HG02885 (cell line): ENCODE data around the gene STK32C.

Source experiments
- ATAC-seq: cut with Tn5 transposase; IDR thresholded peaks from one replicate; pipeline ENCODE4 v1.9.1; 2021; ENCODE audit warnings: mild to moderate bottlenecking; ENCODE audit not compliant: unreplicated experiment, poor library complexity

Gene STK32C

DNA sequence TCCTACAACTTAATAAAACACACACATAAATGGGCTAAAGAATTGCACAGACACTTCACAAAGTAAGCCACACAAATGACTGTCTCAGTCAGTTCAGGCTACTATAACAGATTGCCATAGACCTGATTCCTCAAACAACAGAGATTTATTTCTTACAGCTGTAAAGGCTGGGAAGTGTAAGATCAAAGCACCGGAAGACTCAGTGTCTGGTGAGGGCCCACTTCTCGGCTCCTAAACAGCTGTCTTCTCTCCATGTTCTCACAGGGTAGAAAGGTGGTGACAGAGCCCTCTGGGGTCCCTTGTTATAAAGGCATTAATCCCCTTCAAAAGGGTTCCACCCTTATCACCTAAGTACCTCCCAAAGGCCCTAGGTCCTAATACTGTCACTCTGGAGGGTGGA, 18.3 kb downstream of the STK32C start:
- ATAC-seq: no peak

DNA sequence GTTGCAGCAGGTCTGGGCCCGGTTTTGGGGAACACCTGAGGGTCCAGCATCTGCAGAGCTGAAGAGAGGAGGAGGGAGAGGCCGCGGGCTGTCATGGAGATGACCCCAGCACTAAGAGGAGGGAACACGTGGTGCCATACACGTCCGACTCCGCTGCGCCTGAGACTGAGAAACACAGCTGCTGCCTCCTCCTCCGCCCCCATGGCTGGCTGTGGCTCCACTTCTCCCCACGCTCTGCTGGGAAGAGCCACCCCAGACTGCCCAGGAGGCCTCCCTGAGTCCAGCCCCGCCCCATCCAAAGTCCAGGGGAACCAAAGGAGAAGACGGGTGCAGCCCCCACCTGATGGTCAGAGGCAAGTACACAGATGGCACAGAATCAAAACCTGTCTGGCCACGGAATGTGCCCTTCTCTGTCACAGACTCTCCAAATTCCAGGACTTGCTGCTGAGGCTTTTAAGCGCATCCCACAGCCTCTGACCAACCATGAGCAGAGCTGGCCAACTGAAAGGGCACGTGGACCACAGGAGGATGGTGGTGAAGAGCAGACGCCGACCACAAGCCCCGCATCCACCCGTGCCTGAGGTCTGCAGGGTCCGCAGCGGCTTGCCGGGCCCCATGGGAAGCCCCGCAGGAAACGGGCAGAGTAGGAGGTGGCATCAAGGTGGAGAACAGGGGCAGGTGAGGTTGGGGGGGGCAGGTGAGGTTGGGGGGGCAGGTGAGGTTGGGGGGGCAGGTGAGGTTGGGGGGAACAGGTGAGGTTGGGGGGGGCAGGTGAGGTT, 24.0 kb downstream of the STK32C start:
- ATAC-seq: no peak

DNA sequence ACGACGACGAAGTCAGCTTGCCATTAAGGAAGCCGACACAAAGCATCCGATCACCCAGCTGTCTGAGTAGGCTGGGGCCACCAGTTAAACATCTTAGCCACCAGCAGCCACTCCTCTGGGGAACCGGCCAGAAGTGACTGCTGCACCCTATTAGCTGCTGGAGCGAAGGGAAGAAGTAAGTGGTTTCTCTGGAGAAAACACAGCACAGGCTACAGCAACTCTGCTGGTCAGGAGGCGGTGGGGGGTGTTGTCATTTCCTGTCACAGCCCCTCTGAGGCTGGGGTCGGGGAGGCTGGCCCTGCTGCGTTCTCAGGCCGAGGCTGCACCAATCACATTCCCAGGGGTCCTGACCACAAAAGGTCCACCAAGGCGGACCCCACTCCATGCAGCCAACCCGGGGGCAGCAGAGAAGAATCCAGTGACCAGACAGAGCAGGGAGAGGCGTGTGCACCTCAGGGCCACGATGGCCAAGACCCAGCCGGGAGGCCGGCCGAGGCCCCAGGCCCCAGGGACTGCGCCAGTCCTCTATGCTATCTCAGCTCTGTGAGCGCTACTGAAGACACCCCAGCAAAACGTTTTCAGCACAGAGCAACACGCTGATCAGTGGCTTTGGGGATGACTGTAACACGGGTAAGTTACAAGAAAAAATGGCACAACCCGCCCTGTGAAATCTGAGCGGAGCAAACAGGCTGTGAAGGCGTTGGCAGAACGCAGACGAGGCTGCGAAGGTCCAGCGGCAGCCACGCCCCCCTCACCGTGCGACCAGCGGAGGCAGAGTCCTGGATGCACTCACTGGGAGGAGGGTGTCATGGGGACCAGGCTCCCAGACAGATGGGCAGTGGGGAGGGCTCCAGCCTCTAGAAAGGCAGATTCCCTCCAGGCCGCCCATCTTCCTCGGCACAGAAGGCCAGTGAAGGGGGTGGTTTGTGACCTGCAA, 24.8 kb downstream of the STK32C start:
- no peak for ATAC-seq

DNA sequence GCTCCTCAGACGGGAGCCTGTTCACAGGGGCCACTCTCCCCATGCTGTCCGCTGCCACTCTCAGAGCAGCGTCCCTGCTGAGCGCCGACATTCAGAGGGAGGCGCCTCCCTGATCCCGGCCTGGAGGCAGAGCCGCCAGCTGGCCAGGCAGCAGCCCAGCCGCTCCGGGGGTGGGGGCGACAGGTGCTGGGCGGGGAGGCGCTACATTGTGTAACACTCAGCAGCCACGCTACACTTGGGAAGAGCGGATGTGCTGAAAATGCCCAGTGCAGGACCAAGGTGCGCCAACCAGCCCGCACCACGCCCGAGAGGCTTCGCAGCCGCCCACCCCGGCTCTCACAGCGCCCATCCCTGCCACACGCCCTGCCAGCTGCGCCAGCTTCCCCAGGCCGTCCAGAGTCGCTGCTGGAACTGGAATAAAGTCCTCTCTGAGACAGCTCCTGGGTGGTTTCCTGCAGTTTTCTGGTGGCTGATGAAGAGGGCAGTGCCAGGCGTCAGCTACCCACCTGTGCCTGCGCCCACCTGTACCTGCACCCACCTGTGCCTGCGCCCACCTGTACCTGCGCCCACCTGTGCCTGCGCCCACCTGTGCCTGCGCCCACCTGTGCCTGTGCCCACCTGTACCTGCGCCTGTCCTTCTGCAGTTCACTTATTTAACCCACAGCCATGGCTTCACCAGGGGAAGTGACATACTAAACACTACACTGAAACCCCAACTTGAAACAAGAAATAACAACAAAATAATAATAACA, 25.7 kb downstream of the STK32C start:
- ATAC-seq: no peak

DNA sequence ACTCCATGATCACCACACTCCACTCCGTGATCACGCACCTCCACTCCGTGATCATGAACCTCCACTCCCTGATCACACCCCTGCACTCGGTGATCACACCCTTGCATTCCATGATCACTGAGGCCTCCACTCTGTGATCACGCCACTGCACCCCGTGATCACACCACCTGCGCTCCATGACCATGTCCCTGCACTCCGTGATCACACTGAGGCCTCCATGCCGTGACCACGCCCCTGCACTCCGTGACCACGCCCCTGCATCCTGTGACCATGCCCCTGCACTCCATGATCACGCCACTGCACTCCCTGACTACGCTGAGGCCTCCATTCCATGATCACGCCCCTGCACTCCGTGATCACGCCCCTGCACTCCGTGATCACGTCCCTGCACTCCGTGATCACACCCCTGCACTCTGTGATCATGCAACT, 27.1 kb downstream of the STK32C start:
- no peak for ATAC-seq

DNA sequence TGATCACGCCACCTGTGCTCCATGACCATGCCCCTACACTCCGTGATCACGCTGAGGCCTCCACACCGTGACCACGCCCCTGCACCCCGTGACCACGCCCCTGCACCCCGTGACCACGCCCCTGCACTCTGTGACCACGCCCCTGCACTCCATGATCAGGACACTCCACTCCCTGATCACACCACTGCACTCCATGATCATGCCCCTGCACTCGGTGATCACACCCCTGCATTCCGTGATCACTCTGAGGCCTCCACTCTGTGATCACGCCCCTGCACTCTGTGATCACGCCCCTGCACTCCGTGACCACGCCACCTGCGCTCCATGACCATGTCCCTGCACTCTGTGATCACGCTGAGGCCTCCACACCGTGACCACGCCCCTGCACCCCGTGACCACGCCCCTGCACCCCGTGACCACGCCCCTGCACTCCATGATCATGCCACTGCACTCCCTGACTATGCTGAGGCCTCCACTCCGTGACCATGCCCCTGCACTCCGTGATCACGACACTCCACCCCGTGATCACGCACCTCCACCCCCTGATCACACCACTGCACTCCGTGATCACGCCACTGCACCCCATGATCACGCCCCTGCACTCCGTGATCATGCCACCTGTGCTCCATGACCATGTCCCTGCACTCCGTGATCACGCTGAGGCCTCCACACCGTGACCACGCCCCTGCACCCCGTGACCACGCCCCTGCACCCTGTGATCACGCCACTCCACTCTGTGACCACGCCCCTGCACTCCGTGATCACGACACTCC, 27.7 kb downstream of the STK32C start:
- ATAC-seq: no peak

DNA sequence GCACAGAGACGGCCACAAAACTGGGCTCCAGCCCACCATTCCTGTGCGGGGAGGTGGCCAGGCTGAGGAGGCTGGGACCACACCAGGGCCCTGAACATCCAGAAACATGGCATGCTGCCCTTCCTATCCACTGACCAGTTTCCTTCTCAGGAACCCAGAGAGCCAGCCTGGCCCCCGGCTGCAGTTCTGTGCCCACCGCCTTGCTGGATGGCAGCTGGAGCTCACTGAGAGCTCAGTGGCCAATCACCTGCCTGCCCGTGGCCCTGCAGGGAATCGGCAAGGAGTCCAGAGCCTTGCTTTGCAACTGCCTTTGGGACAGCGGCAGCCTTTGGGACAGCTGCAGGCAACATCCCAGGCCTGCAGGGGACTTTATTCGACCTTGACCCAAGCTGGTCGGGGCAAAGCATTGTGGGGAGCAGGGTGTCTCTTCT, 30.4 kb downstream of the STK32C start:
- no peak for ATAC-seq

DNA sequence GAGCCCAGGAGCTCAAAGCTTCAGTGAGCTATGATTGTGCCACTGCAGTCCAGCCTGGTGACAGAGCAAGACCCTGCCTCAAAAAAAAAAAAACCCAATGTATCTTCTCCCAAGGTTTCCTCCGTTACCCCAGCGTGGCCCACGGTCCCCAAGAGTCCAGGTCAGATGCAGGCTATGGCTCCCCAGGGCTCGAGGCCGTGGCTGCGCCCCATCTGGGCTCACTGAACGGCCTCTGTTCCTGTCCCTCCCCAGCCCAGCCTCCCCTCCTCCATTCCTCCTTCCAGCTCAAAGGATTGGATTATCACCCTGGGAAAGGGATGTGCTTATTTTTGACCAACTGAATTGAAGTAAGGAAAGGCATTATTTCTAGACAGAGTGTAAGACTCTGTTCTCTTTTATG, 31.0 kb downstream of the STK32C start:
- ATAC-seq: no peak

DNA sequence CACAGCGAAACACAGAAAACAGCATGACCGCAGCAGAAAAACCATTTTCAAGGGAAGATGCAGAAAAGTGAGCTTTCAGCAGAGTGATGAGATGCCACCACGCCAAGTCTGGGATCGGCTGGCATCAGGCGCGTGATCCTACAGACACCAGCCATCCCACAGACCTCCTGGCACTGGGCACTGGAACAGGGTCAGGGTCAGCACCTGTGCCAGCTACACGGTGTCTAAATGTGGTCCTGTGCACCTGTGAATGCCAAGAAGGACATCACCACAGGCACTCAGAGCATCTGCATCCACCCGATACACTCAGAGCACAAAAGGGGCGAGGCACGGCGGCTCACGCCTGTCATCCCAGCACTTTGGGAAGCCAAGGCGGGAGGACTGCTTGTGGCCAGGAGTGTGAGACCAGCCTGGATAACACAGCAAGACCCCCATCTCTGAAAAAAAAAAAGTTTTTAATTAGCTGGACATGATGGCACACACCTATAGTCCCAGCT, 31.5 kb downstream of the STK32C start:
- no peak for ATAC-seq

DNA sequence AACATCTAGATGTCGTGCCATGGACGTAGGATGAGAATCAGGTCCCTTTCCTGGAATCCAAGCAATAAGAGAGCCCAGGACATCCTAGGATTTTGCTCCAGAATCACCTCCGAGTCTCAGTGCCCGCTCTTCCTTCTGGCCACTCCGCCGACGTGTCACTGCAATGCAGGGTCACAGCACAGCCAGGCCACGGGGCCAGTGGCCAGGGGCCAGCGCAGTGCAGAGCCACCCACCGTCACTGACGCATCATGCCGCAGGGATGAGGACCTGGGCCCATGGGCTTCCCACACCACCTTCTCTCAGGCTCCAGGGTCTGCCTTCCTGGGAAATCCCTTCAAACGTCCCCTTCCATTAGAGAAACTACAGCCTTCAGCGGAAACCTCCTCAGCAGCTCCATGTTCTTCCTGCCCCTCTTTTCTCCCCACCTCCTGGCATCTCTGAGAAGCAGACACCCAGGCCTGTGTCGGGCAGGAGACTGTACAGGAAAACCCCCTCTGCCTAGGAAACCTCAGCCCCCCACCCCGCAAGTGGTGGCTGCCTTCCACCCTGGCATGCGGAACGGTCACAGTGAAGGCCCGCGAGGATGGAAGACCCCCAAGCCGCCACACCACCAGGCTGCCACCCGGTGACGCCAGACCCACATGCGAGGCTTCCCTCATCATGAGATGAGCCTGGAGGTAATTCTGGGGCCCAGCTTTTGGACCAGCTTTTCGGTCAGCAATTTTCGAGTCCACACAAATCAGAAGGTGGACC, 32.1 kb downstream of the STK32C start:
- no peak for ATAC-seq

DNA sequence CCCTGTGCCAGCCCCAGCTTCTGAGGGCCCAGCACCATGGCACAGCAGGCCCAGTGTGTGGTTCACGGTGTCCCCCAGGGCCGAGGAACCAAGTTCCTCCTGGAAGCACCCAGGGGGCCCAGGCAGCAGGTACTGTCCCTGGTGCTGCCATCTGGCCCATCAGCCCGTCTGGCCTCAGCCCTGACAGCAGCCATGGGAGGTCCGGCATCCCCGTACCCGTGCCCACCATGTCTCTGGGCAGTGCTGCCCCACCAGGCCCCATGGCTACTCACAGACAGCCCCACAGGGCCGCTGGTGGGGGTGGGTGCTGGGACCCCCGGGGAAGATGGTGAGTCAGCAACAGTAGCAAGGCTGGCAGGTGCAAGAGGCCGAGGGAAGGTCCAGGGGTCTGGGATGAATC, 32.8 kb downstream of the STK32C start:
- ATAC-seq: no peak

DNA sequence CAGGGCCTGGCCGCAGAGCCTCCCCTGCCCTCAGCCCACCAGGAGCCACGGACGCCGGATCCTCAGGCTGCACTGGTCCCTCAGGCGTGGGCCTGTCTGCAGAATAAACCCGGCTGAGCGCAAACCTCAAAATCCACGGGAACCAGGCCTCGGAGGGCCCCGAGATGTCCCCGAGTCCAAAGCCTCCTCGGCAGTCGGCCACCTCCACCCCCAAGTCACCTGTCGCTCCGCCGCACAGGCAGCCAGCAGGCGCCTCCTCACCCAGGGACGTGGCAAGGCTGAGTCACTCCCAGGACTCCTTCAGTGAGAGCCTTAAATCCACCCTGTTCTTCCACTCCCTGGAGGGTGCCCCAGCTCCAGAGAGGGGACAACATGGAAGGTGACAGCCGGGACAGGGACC, 33.2 kb downstream of the STK32C start:
- no peak for ATAC-seq

DNA sequence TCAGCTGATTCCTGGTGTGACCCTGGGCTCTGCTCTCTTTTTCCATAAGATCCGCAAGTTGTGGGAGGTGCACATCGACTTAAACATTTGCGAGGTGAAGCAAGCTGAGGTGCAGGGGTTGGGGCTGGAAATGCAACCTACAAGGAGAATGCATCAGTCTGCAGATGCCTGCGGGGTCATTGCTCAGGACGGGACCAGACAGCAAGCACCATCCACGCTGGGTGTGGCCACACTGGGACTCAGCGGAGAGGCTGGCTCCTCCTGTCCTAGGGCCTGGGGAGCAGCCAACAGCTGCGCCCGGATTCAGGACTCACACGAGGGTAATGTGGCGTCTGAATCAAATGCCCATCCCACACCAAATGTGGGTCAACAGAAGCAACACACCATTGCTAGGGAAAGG, 33.8 kb downstream of the STK32C start:
- ATAC-seq: no peak

DNA sequence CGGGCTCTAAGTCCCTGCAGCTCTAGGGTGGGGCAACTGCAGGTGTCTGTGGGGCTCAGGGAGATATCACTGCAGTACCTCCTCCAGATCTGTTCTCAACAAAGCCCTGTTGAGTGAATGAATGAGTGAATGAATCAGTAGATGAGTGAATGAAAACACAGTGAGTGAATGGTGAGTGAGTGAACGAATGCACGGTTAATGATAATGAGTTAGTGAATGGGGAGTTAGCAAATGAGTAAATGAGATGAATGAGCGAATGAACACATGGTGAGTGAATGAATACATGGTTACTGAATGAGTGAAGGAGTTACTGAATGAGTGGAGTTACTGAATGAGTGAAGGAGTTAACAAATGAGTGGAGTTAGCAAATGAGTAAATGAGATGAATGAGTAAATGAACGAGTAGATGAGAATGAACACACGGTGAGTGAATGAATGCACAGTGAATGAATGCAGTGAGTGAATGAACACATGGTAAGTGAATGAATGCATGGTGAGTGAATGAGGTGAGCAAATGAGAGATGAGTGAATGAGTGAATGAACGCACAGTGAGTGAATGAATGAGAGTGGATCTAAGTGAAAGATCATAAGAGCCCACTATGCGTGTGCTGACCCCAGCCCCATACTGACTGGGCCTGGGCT, 34.3 kb downstream of the STK32C start:
- ATAC-seq: no peak

DNA sequence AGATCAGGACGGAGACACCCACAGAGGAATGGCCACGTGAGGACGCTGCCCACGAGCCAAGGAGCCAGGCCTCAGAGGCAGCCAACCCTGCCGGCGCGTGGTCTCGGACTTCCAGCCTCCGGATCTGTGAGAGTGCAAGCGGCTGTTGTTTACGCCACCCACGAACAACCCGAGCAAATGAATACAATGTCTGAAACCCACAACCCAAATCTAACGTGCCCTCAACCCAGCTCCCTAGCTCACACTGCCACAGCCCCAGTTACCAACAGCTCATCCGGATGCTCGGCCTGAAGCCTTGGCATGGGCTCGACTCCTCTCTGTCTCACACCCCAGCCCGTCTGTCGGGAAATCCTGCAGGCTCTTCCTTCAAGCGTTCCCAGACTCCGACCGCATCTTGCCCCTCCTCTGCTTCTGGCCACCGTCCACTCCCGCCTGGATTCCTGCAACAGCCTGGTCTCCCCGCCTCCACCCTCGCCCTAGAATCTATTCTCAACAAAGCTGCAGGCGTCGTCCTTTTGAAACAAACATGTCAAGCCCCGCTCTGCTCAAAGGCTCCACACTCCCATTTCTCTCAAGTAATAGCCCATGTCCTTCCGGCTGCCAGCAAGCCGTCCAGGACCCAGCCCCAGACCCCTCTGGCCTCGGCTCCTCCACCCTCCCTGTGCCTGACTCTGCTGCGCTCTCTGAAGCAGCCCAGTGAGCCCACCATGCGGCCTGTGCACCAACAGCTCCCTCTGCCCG, 35.3 kb downstream of the STK32C start:
- no peak for ATAC-seq

DNA sequence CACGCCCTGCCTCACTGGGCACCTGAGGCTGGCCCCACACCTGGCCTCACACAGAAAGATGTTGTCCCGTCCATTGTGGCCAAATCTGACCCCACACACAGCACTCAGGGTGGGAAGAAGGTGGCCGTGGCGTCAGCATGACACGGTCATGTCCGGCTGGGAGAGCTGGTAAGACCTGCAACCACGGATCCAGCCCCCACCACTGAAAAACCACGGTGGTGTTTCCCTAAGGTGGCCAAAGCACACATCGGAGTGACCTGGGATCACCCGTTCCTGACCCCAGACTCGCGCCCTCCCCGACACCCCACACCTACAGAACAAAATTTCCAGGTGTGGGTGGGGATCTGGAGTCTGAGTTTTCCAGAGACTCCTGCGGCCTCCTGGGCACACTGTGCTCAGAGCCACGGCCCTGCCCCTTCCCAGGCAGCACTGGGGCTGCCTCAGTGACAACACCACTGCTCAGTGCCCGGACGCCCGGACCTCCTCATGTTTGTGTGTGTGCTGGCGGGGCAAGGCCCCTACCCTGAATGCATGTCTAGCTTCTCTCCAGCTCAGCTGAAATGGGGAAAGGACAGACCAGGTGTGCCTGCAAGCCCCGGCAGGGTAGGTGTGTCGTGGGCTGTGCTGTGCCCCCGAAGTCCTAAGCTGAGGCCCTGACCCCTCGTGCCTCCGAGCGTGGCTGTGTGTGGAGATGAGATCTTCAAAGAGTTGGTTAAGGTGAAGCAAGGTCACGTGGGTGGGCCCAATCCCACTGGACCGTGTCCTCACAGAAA, 36.1 kb downstream of the STK32C start:
- ATAC-seq: no peak

DNA sequence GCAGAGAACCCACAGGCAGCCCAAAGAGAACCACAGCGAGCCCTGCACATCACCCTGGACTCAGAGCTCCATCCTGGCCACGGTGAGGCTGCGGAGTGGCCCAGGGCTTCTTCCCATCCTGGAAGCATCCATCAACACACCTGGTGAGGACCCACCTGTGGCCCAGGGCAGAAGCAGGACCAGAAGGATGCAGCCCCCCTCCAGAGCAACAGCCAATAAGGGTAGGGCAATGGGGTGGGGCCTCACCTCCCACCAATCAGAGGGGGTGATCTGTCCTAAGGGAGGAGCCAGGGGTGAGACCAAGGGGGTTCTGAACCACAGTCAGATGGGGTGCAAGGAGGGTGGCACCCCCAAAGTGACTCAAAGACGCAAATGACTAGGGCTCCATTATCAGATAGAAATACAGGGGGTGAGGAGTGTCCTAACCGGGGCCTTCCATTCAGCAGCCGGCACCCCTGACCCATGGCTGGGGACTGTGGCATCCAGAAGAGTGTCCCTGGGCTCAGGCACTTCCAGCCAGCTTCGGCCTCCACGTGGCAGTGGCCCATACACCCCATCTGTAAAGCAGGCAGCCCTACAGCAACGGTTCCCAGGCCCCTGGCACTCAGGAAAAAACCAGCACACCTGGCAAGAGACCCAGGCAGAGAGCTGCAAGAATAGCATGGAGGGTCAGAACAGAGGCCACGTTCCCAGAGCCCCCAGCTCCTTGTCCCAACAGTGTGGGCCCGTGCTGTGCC, 36.9 kb downstream of the STK32C start:
- no peak for ATAC-seq
